Fibroblast of lung (primary cell): ENCODE measurements around the gene ADD3. TPM values are rescaled to one million over a fixed set of nuclear protein-coding genes. Genes with fewer than 3 reads are reported as not detected.

Source experiments
- DNase-seq, 2 donors: peaks; one replicate each; pipeline versions ENCODE4 v3.0.0 to v3.0.0-alpha.2; 2010; ENCODE audit warnings: low read depth in 2 of 2
- H2AFZ ChIP-seq: 2 replicates; pipeline ENCODE4 v1.5.1; 2012; ENCODE audit warnings: low read length, control low read depth, inconsistent platforms
- H3K27ac ChIP-seq: 2 replicates; pipeline ENCODE4 v1.5.1; 2011; ENCODE audit warnings: low read length, control low read depth; ENCODE audit not compliant: insufficient read depth
- H3K27me3 ChIP-seq: 2 replicates; pipeline ENCODE4 v1.5.1; 2011; ENCODE audit warnings: mild to moderate bottlenecking, low read length; ENCODE audit not compliant: control insufficient read depth, insufficient read depth
- H3K36me3 ChIP-seq: 2 replicates; pipeline ENCODE4 v1.5.1; 2011; ENCODE audit warnings: low read length; ENCODE audit not compliant: control insufficient read depth, insufficient read depth
- H3K4me1 ChIP-seq: 2 replicates; pipeline ENCODE4 v1.5.1; 2011; ENCODE audit warnings: low read length; ENCODE audit not compliant: control insufficient read depth, insufficient read depth; ENCODE audit errors: extremely low read depth
- H3K4me2 ChIP-seq: 2 replicates; pipeline ENCODE4 v1.5.1; 2011; ENCODE audit warnings: low read length, control low read depth; ENCODE audit not compliant: insufficient read depth; ENCODE audit errors: extremely low read depth
- H3K4me3 ChIP-seq, 4 experiments: fragments of 200-600 bp in 1 of 4; sonication (generic) in 1 of 4; replicated peaks in 1 of 4; 2 replicates each; pipeline ENCODE4 v1.5.1; 2011 to 2016; ENCODE audit warnings: low read length in 4 of 4, low read depth in 3 of 4, mild to moderate bottlenecking in 3 of 4, control low read depth in 2 of 4, inconsistent platforms in 1 of 4, mixed read lengths in 1 of 4; ENCODE audit not compliant: insufficient read depth in 1 of 4; ENCODE audit errors: control extremely low read depth in 1 of 4
- H3K79me2 ChIP-seq: 2 replicates; pipeline ENCODE4 v1.5.1; 2012; ENCODE audit warnings: mild to moderate bottlenecking, low read length, inconsistent platforms; ENCODE audit not compliant: control insufficient read depth, insufficient read depth
- H3K9ac ChIP-seq: 2 replicates; pipeline ENCODE4 v1.5.1; 2011; ENCODE audit warnings: mild to moderate bottlenecking, low read length, control low read depth; ENCODE audit not compliant: insufficient read depth
- H3K9me3 ChIP-seq: 2 replicates; pipeline ENCODE4 v1.5.1; 2012; ENCODE audit warnings: low read depth, low read length; ENCODE audit not compliant: control insufficient read depth, insufficient read depth
- H4K20me1 ChIP-seq: 2 replicates; pipeline ENCODE4 v1.5.1; 2011; ENCODE audit warnings: low read length; ENCODE audit not compliant: control insufficient read depth, insufficient read depth; ENCODE audit errors: extremely low read depth
- CTCF ChIP-seq, 2 donors: IDR thresholded peaks in 1 of 2; conservative IDR thresholded peaks in 1 of 2; 1 replicate in 1 of 2; 2 replicates in 1 of 2; pipeline ENCODE4 v1.5.1; 2011 to 2012; ENCODE audit warnings: low read length in 2 of 2, control low read depth in 1 of 2, inconsistent platforms in 1 of 2, low read depth in 1 of 2, mild to moderate bottlenecking in 1 of 2
- EZH2 ChIP-seq: IDR thresholded peaks from 2 replicates; pipeline ENCODE4 v1.5.1; 2012; ENCODE audit warnings: low read length, control low read depth, mild to moderate bottlenecking; ENCODE audit errors: missing control alignments
- polyA plus RNA-seq, 2 donors: library from polyadenylated mRNA; depleted of rRNA in 1 of 2; stranded (reverse) in 1 of 2; unstranded in 1 of 2; fragments of >200 nt; gene quantifications; 2 replicates each; pipeline ENCODE4 v1.2.1, GENCODE V29; 2011 to 2012; ENCODE audit warnings: missing spikeins in 1 of 2
- total RNA-seq: library from RNA; depleted of rRNA; stranded (reverse); fragments of >200 nt; gene quantifications from 2 replicates; pipeline ENCODE4 v1.2.1, GENCODE V29; 2014

The ADD3 gene
- total and polyA plus RNA-seq, 2 donors (not counting 1 experiment from before 2014, with no cell fraction given), result 93.0 to 416 TPM

DNA sequence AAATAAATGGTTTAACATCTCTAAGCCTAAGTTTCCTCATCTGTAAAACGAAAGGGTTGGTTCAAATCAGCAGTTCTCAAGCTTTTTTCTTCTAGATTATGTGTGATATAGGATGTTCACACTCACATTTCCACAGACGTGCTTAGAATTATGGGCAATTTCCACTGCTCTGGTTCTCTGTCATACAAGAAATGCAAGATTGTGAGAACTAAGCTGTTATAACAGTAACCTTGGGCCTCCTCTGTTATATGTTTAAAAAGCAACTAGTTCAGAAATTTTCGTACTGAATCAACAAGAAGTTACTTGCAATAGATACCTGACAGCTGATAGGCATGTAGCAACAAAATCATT lies 33.7 kb downstream of the ADD3 start:
- Histone ChIP-seq H3K4me2 (no peak overlapping the region), H3K9ac (no peak overlapping the region), H3K4me3 (no peak overlapping the region), H3K4me1 (peaks cover 2% of the 10 kb centered on the region), H2AFZ (no peak overlapping the region), H3K36me3 (no peaks in the 10 kb centered on the region), H3K27me3 (no peaks in the 10 kb centered on the region), H3K79me2 (peaks cover 34% of the 10 kb centered on the region), H4K20me1 (no peaks in the 10 kb centered on the region), H3K27ac (no peak overlapping the region), H3K9me3 (no peaks in the 10 kb centered on the region)
- TF ChIP-seq EZH2, result no peak
- TF ChIP-seq CTCF (conservative IDR thresholded peaks at IDR 0.05 in 1 of 2, IDR thresholded peaks at IDR 0.05 in 1 of 2; ENCODE audit: low read depth in 1 of 2, low read length in 2 of 2), result no peak
- DNase-seq, result no peak

DNA sequence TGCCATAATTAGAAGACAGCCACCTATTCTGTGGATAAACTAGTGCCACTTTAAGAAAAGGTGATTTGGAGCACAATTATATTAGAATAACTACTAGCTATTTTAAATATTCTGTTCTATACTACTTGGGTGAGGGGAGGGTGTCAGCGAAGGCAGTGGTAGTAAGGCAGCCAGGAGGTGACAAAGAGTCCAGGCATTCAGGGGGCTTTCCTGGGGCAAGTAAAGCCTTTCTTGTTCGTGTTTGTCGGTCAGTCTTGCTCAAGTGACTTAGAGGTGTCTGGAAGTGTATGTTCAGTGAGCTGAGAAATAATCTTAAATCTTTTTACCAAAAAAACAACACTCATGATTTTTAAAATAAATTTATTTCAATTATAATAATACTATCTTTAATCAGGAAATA lies 34.4 kb downstream of the ADD3 start:
- Histone ChIP-seq H3K27ac (no peak overlapping the region), H3K9me3 (no peaks in the 10 kb centered on the region), H3K4me1 (peaks cover 2% of the 10 kb centered on the region), H3K79me2 (peaks cover 37% of the 10 kb centered on the region), H2AFZ (no peak overlapping the region), H4K20me1 (no peaks in the 10 kb centered on the region), H3K36me3 (no peaks in the 10 kb centered on the region), H3K27me3 (no peaks in the 10 kb centered on the region), H3K4me3 (no peak overlapping the region), H3K4me2 (no peak overlapping the region), H3K9ac (no peak overlapping the region)
- peak; percentile 18 to 84 for DNase-seq
- TF ChIP-seq EZH2, result no peak
- TF ChIP-seq CTCF (conservative IDR thresholded peaks at IDR 0.05 in 1 of 2, IDR thresholded peaks at IDR 0.05 in 1 of 2; ENCODE audit: low read depth in 1 of 2, low read length in 2 of 2), result no peak

- no peak overlapping the region for H3K4me2 ChIP-seq
- H3K79me2 ChIP-seq, result peaks cover 38% of the 10 kb centered on the region
These were observed 35.1 kb downstream of the ADD3 start for GRCh38 chr10:110042891-110043290.

More at GRCh38 chr10:110042891-110043290, 35.1 kb downstream of the ADD3 start:
- Histone ChIP-seq H3K4me3 (no peak overlapping the region), H3K4me1 (peaks cover 2% of the 10 kb centered on the region), H3K27ac (no peak overlapping the region), H3K27me3 (no peaks in the 10 kb centered on the region), H3K36me3 (no peaks in the 10 kb centered on the region), H4K20me1 (no peaks in the 10 kb centered on the region), H3K9me3 (no peaks in the 10 kb centered on the region), H2AFZ (no peak overlapping the region), H3K9ac (no peak overlapping the region)
- no peak for DNase-seq
- no peak for TF ChIP-seq CTCF (conservative IDR thresholded peaks at IDR 0.05 in 1 of 2, IDR thresholded peaks at IDR 0.05 in 1 of 2; ENCODE audit: low read depth in 1 of 2, low read length in 2 of 2)
- TF ChIP-seq EZH2, result no peak
